ENCODE results near the gene TCF7L2.

DNA sequence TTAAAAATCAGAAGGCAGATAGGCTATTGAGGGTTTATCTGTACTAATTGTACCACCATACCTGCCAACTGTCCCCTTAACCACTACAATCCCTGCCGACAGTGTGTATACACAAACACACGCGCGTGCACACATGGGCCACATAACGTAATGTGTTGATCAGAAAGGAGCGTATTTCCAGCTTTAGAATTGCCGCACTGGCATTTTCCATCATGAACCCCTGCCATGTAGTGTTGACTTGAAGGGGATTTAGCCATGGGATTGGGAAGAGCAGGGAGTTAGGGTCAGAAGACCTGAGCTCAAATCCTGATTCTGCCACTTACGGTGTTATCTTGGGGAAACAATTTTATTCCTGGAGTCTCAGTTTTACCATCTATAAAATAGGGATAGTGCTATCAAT, 158.9 kb downstream of the TCF7L2 start:
- TF ChIP-seq, protein P1, sequence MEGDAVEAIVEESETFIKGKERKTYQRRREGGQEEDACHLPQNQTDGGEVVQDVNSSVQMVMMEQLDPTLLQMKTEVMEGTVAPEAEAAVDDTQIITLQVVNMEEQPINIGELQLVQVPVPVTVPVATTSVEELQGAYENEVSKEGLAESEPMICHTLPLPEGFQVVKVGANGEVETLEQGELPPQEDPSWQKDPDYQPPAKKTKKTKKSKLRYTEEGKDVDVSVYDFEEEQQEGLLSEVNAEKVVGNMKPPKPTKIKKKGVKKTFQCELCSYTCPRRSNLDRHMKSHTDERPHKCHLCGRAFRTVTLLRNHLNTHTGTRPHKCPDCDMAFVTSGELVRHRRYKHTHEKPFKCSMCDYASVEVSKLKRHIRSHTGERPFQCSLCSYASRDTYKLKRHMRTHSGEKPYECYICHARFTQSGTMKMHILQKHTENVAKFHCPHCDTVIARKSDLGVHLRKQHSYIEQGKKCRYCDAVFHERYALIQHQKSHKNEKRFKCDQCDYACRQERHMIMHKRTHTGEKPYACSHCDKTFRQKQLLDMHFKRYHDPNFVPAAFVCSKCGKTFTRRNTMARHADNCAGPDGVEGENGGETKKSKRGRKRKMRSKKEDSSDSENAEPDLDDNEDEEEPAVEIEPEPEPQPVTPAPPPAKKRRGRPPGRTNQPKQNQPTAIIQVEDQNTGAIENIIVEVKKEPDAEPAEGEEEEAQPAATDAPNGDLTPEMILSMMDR (IDR thresholded peaks at IDR 0.05), result no peak
- TF ChIP-seq POLR2A (IDR thresholded peaks at IDR 0.05), result no peak
